Measurements from ENCODE around the gene SRPK1. TPM values are rescaled to one million over a fixed set of nuclear protein-coding genes. Genes with fewer than 3 reads are reported as not detected.
"Not testable (repeated sequence)": the region's sequence is repeated elsewhere in the genome, so short reads cannot be mapped to it uniquely, and the experiment has no call there.

SRPK1 gene
- total RNA-seq, 1 experiment from 2014 or later: 138 TPM

- no peaks in the 10 kb centered on the region for H3K27me3 Mint-ChIP-seq (ENCODE audit: unreplicated experiment)
- TF ChIP-seq CTCF (IDR thresholded peaks at IDR 0.05; ENCODE audit: unreplicated experiment): no peak
- no peaks in the 10 kb centered on the region for H3K4me1 Mint-ChIP-seq (ENCODE audit: low read depth, unreplicated experiment)
- H3K27ac Mint-ChIP-seq (ENCODE audit: unreplicated experiment): no peak overlapping the region
- no peaks in the 10 kb centered on the region for H3K36me3 Mint-ChIP-seq (ENCODE audit: insufficient read depth, unreplicated experiment)
- no TSS peak for BruUV-seq (replicated peaks)
- H3K4me3 Mint-ChIP-seq (ENCODE audit: low read depth, unreplicated experiment): no peak overlapping the region
- intact Hi-C loops (cut with micrococcal nuclease; ENCODE audit: unreplicated experiment): no loop called here
- peaks cover 9% of the 10 kb centered on the region for H3K9me3 Mint-ChIP-seq (ENCODE audit: low read depth, unreplicated experiment)
- CTCF ChIA-PET: interaction anchor here (0.7 kb wide), 1 partner anchor 545 kb away, joined by 3 read pairs; no protein-coding TSS in a partner anchor
- DNase-seq: no peak
Observed at GRCh38 chr6:35936681-35937359, 15.9 kb upstream of the SRPK1 start.

GRCh38 chr6:35935469-35935868 is 14.6 kb upstream of the SRPK1 start:
- no peak for TF ChIP-seq CTCF (IDR thresholded peaks at IDR 0.05; ENCODE audit: unreplicated experiment)
- Mint-ChIP-seq H3K27ac (ENCODE audit: unreplicated experiment) (no peak overlapping the region), H3K36me3 (ENCODE audit: insufficient read depth, unreplicated experiment) (no peaks in the 10 kb centered on the region), H3K9me3 (ENCODE audit: low read depth, unreplicated experiment) (peaks cover 7% of the 10 kb centered on the region), H3K27me3 (ENCODE audit: unreplicated experiment) (no peaks in the 10 kb centered on the region), H3K4me1 (ENCODE audit: low read depth, unreplicated experiment) (no peaks in the 10 kb centered on the region), H3K4me3 (ENCODE audit: low read depth, unreplicated experiment) (no peak overlapping the region)
- BruUV-seq (replicated peaks): no TSS peak
- DNase-seq: no peak
- intact Hi-C loops (cut with micrococcal nuclease; ENCODE audit: unreplicated experiment): no loop called here
- CTCF ChIA-PET: no interaction called here

- H3K27me3 Mint-ChIP-seq (ENCODE audit: unreplicated experiment): no peaks in the 10 kb centered on the region
- no peak for TF ChIP-seq CTCF (IDR thresholded peaks at IDR 0.05; ENCODE audit: unreplicated experiment)
Observed at GRCh38 chr6:35933844-35934243, 12.9 kb upstream of the SRPK1 start.

GRCh38 chr6:35931873-35932272 is 11.0 kb upstream of the SRPK1 start:
- H3K27me3 Mint-ChIP-seq (ENCODE audit: unreplicated experiment); H3K27ac Mint-ChIP-seq (ENCODE audit: unreplicated experiment); H3K4me3 Mint-ChIP-seq (ENCODE audit: low read depth, unreplicated experiment); DNase-seq; H3K4me1 Mint-ChIP-seq (ENCODE audit: low read depth, unreplicated experiment); H3K36me3 Mint-ChIP-seq (ENCODE audit: insufficient read depth, unreplicated experiment); H3K9me3 Mint-ChIP-seq (ENCODE audit: low read depth, unreplicated experiment); BruUV-seq (replicated peaks); CTCF ChIA-PET; intact Hi-C loops (cut with micrococcal nuclease; ENCODE audit: unreplicated experiment): not testable (repeated sequence)

More at GRCh38 chr6:35933844-35934243, 12.9 kb upstream of the SRPK1 start:
- Mint-ChIP-seq H3K9me3 (ENCODE audit: low read depth, unreplicated experiment) (peaks cover 2% of the 10 kb centered on the region), H3K36me3 (ENCODE audit: insufficient read depth, unreplicated experiment) (no peaks in the 10 kb centered on the region), H3K4me1 (ENCODE audit: low read depth, unreplicated experiment) (no peaks in the 10 kb centered on the region), H3K4me3 (ENCODE audit: low read depth, unreplicated experiment) (no peak overlapping the region), H3K27ac (ENCODE audit: unreplicated experiment) (no peak overlapping the region)
- intact Hi-C loops (cut with micrococcal nuclease; ENCODE audit: unreplicated experiment): no loop called here
- CTCF ChIA-PET: no interaction called here
- BruUV-seq (replicated peaks): no TSS peak
- no peak for DNase-seq

- TF ChIP-seq CTCF (IDR thresholded peaks at IDR 0.05; ENCODE audit: unreplicated experiment): no peak
- DNase-seq: no peak
- CTCF ChIA-PET: interaction anchor here (0.7 kb wide), 1 partner anchor 71 kb away, joined by 5 read pairs; no protein-coding TSS in a partner anchor
- Mint-ChIP-seq H3K4me3 (ENCODE audit: low read depth, unreplicated experiment) (no peak overlapping the region), H3K9me3 (ENCODE audit: low read depth, unreplicated experiment) (no peaks in the 10 kb centered on the region), H3K36me3 (ENCODE audit: insufficient read depth, unreplicated experiment) (no peaks in the 10 kb centered on the region), H3K4me1 (ENCODE audit: low read depth, unreplicated experiment) (no peaks in the 10 kb centered on the region), H3K27me3 (ENCODE audit: unreplicated experiment) (no peaks in the 10 kb centered on the region), H3K27ac (ENCODE audit: unreplicated experiment) (no peak overlapping the region)
- no TSS peak for BruUV-seq (replicated peaks)
- intact Hi-C loops (cut with micrococcal nuclease; ENCODE audit: unreplicated experiment): no loop called here
Observed at GRCh38 chr6:35931120-35931561, 10.2 kb upstream of the SRPK1 start.
